MCF 10A (cell line): Measurements from ENCODE around the gene CACNA1C. TPM values are rescaled to one million over a fixed set of nuclear protein-coding genes. Genes with fewer than 3 reads are reported as not detected.

Experiments used
- BruUV-seq: library from RNA; stranded (reverse); fragments of 400-500 nt; replicated peaks from 2 replicates; lab custom pipeline; 2021; lab: Mats Ljungman, UMichigan
- CTCF ChIA-PET: fragments of 300-600 bp; sonication (Branson Sonifier 250); formaldehyde crosslinking; extraction: SDS; loops from one replicate; lab custom pipeline; 2021; ENCODE audit warnings: antibody characterized with exemption, inconsistent platforms; lab: Yijun Ruan, JAX
- POLR2A ChIA-PET: fragments of 300-600, 350-650 bp; sonication (Branson Sonifier 250); formaldehyde crosslinking; extraction: SDS; loops from one replicate; lab custom pipeline; 2020; ENCODE audit warnings: antibody characterized with exemption, inconsistent platforms; lab: Yijun Ruan, JAX
- DNase-seq: peaks from one replicate; pipeline ENCODE4 v3.0.0-alpha.2; 2018; ENCODE audit not compliant: unreplicated experiment
- H3K27ac Mint-ChIP-seq: one replicate; pipeline ENCODE4 v1.8.0; 2022; ENCODE audit warnings: mild to moderate bottlenecking, low read depth, mixed read lengths; ENCODE audit not compliant: unreplicated experiment
- H3K27me3 Mint-ChIP-seq: one replicate; pipeline ENCODE4 v1.8.0; 2022; ENCODE audit warnings: mixed read lengths; ENCODE audit not compliant: insufficient read depth, unreplicated experiment
- H3K36me3 Mint-ChIP-seq: one replicate; pipeline ENCODE4 v1.8.0; 2022; ENCODE audit warnings: mild to moderate bottlenecking, moderate library complexity, mixed read lengths; ENCODE audit not compliant: insufficient read depth, unreplicated experiment
- H3K4me1 Mint-ChIP-seq: one replicate; pipeline ENCODE4 v1.8.0; 2022; ENCODE audit warnings: mixed read lengths; ENCODE audit not compliant: insufficient read depth, unreplicated experiment
- H3K4me3 Mint-ChIP-seq: one replicate; pipeline ENCODE4 v1.8.0; 2022; ENCODE audit warnings: mild to moderate bottlenecking, moderate library complexity, mixed read lengths; ENCODE audit not compliant: unreplicated experiment
- H3K9me3 Mint-ChIP-seq: one replicate; pipeline ENCODE4 v1.8.0; 2022; ENCODE audit warnings: mixed read lengths; ENCODE audit not compliant: unreplicated experiment
- intact Hi-C: fragments of 100-400 bp; cut with micrococcal nuclease; formaldehyde crosslinking; loops from 2 replicates; pipeline ENCODE4 v1.14.1; 2022
- total RNA-seq: library from RNA; stranded (reverse); gene quantifications from 2 replicates; pipeline ENCODE4 v1.2.3, GENCODE V29; 2022
- TF ChIP-seq, protein P1 (sequence below): fragments of 200-600 bp; IDR thresholded peaks from one replicate; pipeline ENCODE4 v1.8.0; 2022; ENCODE audit warnings: antibody characterized with exemption, mild to moderate bottlenecking; ENCODE audit not compliant: unreplicated experiment

The CACNA1C gene
- total RNA-seq, 1 experiment from 2014 or later, result not detected

DNA sequence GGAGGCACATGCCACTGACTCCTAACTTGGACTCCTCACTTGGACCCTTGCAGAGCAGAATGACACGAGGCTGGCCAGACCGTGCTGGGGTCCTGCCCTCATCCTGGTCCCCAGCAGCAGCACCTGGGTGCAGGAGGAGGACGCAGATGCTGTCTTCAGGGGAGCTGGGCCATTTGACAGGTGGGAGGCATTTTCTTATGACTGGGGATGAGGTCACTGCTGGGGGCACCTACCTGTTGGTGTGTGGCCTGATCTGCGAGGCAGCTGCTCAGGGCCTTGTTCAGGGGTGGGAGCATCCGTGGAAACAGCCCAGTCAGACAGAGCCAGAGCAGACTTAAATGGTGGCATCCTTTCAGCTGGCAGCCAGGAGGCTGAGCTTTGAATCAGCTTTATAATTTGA is 57.3 kb downstream of the CACNA1C start:
- POLR2A ChIA-PET, result no interaction called here
- no peaks in the 10 kb centered on the region for H3K27me3 Mint-ChIP-seq
- H3K9me3 Mint-ChIP-seq, result no peaks in the 10 kb centered on the region
- TF ChIP-seq, protein P1, sequence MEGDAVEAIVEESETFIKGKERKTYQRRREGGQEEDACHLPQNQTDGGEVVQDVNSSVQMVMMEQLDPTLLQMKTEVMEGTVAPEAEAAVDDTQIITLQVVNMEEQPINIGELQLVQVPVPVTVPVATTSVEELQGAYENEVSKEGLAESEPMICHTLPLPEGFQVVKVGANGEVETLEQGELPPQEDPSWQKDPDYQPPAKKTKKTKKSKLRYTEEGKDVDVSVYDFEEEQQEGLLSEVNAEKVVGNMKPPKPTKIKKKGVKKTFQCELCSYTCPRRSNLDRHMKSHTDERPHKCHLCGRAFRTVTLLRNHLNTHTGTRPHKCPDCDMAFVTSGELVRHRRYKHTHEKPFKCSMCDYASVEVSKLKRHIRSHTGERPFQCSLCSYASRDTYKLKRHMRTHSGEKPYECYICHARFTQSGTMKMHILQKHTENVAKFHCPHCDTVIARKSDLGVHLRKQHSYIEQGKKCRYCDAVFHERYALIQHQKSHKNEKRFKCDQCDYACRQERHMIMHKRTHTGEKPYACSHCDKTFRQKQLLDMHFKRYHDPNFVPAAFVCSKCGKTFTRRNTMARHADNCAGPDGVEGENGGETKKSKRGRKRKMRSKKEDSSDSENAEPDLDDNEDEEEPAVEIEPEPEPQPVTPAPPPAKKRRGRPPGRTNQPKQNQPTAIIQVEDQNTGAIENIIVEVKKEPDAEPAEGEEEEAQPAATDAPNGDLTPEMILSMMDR, result no peak
- no TSS peak for BruUV-seq
- DNase-seq, result no peak
- no peaks in the 10 kb centered on the region for H3K4me1 Mint-ChIP-seq
- no peak overlapping the region for H3K27ac Mint-ChIP-seq
- no peaks in the 10 kb centered on the region for H3K36me3 Mint-ChIP-seq
- intact Hi-C loops, result no loop called here
- CTCF ChIA-PET, result no interaction called here
- no peak overlapping the region for H3K4me3 Mint-ChIP-seq

DNA sequence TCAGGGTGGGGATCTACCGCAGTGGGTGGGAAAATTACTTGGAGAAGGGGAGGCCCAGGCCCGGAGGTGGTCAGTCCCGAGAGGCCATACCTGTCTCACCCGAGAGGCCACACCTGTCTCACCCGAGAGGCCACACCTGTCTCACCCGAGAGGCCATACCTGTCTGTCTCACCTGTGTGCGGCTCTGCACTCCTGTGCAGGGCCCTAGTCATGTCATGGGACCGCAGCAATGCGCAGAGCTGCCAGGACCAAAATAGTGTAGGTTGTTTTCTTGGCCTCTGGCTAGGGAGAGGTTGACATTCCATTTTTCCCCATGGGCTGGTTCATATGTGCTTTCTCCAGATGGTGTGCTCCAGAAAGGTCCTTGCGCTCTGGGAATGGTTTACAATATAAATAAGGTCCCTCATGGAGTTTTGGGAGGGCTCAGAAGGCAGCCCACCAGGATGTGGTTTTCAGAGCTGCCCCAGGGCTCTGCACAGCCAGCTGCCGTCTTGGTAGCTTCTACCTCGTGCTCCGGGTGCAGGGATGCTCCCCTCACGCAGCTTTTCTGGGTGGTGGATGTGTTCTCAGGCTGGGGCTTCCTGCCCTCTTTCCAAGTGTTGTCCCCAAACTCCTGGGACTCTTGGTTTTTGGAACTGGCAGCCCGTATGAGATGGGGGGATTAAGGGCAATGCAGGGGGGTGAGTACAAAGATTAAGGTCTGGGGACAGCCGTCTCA is 58.2 kb downstream of the CACNA1C start:
- Mint-ChIP-seq H3K27ac (no peak overlapping the region), H3K4me3 (no peak overlapping the region), H3K4me1 (no peaks in the 10 kb centered on the region), H3K9me3 (no peaks in the 10 kb centered on the region), H3K36me3 (no peaks in the 10 kb centered on the region), H3K27me3 (no peaks in the 10 kb centered on the region)
- no TSS peak for BruUV-seq
- no peak for DNase-seq
- TF ChIP-seq, protein P1, result no peak
- CTCF ChIA-PET, result no interaction called here
- intact Hi-C loops, result no loop called here
- POLR2A ChIA-PET, result no interaction called here

DNA sequence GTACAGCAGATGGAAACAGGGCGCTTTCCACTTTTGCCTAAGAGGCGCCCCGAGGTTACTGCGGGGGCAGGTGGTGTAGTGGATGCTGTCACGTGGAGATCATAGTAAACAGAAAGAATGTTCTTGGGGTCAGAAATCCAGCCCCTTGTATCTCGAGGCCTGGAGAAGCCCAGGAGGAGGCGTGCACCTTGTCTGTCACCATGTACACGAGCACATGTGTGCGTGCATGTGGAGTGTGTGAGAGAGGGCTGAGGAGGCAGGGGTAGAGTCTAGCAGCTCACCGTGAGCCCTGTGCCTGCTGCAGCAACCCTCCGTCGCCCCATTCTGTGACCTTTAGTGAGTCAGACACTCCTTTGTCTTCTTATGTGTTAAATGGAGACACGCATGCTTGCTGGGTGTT is 59.0 kb downstream of the CACNA1C start:
- Mint-ChIP-seq H3K4me1 (no peaks in the 10 kb centered on the region), H3K4me3 (no peak overlapping the region), H3K27ac (no peak overlapping the region), H3K36me3 (no peaks in the 10 kb centered on the region), H3K9me3 (no peaks in the 10 kb centered on the region), H3K27me3 (no peaks in the 10 kb centered on the region)
- DNase-seq, result no peak
- TF ChIP-seq, protein P1, result no peak
- intact Hi-C loops, result no loop called here
- ChIA-PET CTCF (no interaction called here), POLR2A (no interaction called here)
- BruUV-seq, result no TSS peak

DNA sequence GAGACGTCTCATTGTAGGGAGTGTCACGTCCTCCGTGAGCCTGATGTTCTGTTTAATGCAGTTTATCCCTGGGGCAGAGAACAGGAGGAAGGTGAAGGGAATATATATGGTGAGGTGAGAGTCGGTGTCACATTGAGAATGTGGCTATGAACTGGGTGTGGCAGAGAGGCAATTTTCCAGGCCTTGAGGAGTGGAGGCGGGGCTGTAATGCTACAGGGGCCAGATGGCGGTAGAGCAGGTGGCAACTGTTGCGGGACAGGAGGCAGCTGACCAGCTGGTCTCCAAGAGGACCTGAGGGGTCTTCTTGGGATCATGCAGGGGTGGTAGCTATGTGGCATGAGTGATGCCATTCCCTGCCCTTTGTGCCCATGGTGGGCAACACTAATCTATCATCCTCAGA is 59.6 kb downstream of the CACNA1C start:
- Mint-ChIP-seq H3K4me1 (no peaks in the 10 kb centered on the region), H3K9me3 (no peaks in the 10 kb centered on the region), H3K27me3 (no peaks in the 10 kb centered on the region), H3K36me3 (no peaks in the 10 kb centered on the region), H3K4me3 (no peak overlapping the region), H3K27ac (no peak overlapping the region)
- CTCF ChIA-PET, result no interaction called here
- intact Hi-C loops, result no loop called here
- BruUV-seq, result no TSS peak
- POLR2A ChIA-PET, result no interaction called here
- TF ChIP-seq, protein P1, result no peak
- DNase-seq, result no peak
